Thoracic aorta (tissue), 2 donors: Measurements from ENCODE around the gene FOXL1. TPM values are rescaled to one million over a fixed set of nuclear protein-coding genes. Genes with fewer than 3 reads are reported as not detected.

Experiments
- ATAC-seq: fragments of 150-250 bp; one replicate; pipeline ENCODE4 v1.8.0; 2017; ENCODE audit warnings: low read depth; ENCODE audit not compliant: insufficient number of reproducible peaks, low FRiP score
- DNase-seq: peaks from one replicate; pipeline ENCODE4 v3.0.0-alpha.2; 2020; ENCODE audit warnings: low spot score
- H3K27ac ChIP-seq, 2 donors: fragments of 200-600 bp; sonication (generic); 1 replicate in 1 of 2; 2 replicates in 1 of 2; pipeline ENCODE4 v1.5.1; 2016; ENCODE audit warnings: mild to moderate bottlenecking in 2 of 2, moderate library complexity in 2 of 2
- H3K27me3 ChIP-seq: fragments of 200-600 bp; sonication (generic); replicated peaks from 2 replicates; pipeline ENCODE4 v1.6.0; 2016; ENCODE audit warnings: mild to moderate bottlenecking; ENCODE audit not compliant: insufficient read depth
- H3K36me3 ChIP-seq: fragments of 200-600 bp; sonication (generic); one replicate; pipeline ENCODE4 v1.5.1; 2016
- H3K4me1 ChIP-seq, 2 donors: fragments of 200-600 bp; sonication (generic); 1 replicate in 1 of 2; 2 replicates in 1 of 2; pipeline versions ENCODE4 v1.5.1 to v1.6.0; 2016; ENCODE audit warnings: low read depth in 2 of 2, mild to moderate bottlenecking in 1 of 2; ENCODE audit not compliant: control insufficient read depth in 1 of 2
- H3K4me3 ChIP-seq: fragments of 200-600 bp; sonication (generic); 2 replicates; pipeline ENCODE4 v1.5.1; 2016; ENCODE audit warnings: mild to moderate bottlenecking
- H3K9me3 ChIP-seq: fragments of 200-600 bp; sonication (generic); 2 replicates; pipeline ENCODE4 v1.5.1; 2016
- CTCF ChIP-seq: fragments of 200-600 bp; sonication (generic); IDR thresholded peaks from one replicate; pipeline ENCODE4 v1.5.1; 2019; ENCODE audit warnings: antibody characterized with exemption
- total RNA-seq, 2 donors: library from RNA; depleted of rRNA; stranded (reverse); fragments of >200 nt; gene quantifications; one replicate each; pipeline versions ENCODE4 v1.1.0 to v1.2.3, GENCODE V29; 2016

The FOXL1 gene
- total RNA-seq, 2 donors from 2014 or later = 52.1 to 52.8 TPM

- no peaks in the 10 kb centered on the region for H3K27me3 ChIP-seq
- no peaks in the 10 kb centered on the region for H3K9me3 ChIP-seq
- DNase-seq (peak; percentile 85), ATAC-seq (peak; percentile 67)
- H3K36me3 ChIP-seq = no peaks in the 10 kb centered on the region
- H3K27ac ChIP-seq = peak within 1 kb of the TSS; percentile 91 to 97
- peak within 1 kb of the TSS; percentile 94 for H3K4me3 ChIP-seq
- TF ChIP-seq CTCF = no peak
- no peaks in the 10 kb centered on the region for H3K4me1 ChIP-seq
Observed at GRCh38 chr16:86566601-86566965, 11.8 kb upstream of the FOXL1 start, which contains the start of gene FOXC2. FOXC2 (plus strand) TSS chr16:86566829; CDS start chr16:86567336, 507 bp downstream.

- Histone ChIP-seq H3K9me3 (no peaks in the 10 kb centered on the region), H3K27me3 (no peaks in the 10 kb centered on the region), H3K4me1 (no peaks in the 10 kb centered on the region), H3K27ac (peak overlapping the region; percentile 91 to 97), H3K36me3 (no peaks in the 10 kb centered on the region), H3K4me3 (peak overlapping the region; percentile 94)
- DNase-seq (no peak), ATAC-seq (peak; percentile 39)
- no peak for TF ChIP-seq CTCF
Observed at GRCh38 chr16:86566966-86567700, 11.2 kb upstream of the FOXL1 start.

GRCh38 chr16:86567701-86568581, 10.4 kb upstream of the FOXL1 start:
- TF ChIP-seq CTCF = no peak
- DNase-seq (no peak), ATAC-seq (no peak)
- peaks cover 6 to 7% of the 10 kb centered on the region in 2 donors for H3K4me1 ChIP-seq
- peak overlapping the region; percentile 91 to 97 for H3K27ac ChIP-seq
- H3K9me3 ChIP-seq = no peaks in the 10 kb centered on the region
- no peaks in the 10 kb centered on the region for H3K27me3 ChIP-seq
- H3K4me3 ChIP-seq = peak overlapping the region; percentile 94
- H3K36me3 ChIP-seq = no peaks in the 10 kb centered on the region

GRCh38 chr16:86568677-86569623, 9.4 kb upstream of the FOXL1 start:
- H3K4me1 ChIP-seq = peaks cover 9 to 17% of the 10 kb centered on the region in 2 donors
- TF ChIP-seq CTCF = no peak
- no peak for DNase-seq
- ATAC-seq = no peak
- no peaks in the 10 kb centered on the region for H3K9me3 ChIP-seq
- H3K27me3 ChIP-seq = no peaks in the 10 kb centered on the region
- peak overlapping the region; percentile 94 for H3K4me3 ChIP-seq
- peak overlapping the region; percentile 91 to 97 for H3K27ac ChIP-seq
- H3K36me3 ChIP-seq = no peaks in the 10 kb centered on the region
